ENCODE data around the gene ABCB9.
"Not testable (repeated sequence)": the region's sequence is repeated elsewhere in the genome, so short reads cannot be mapped to it uniquely, and the experiment has no call there.

ABCB9 gene

DNA sequence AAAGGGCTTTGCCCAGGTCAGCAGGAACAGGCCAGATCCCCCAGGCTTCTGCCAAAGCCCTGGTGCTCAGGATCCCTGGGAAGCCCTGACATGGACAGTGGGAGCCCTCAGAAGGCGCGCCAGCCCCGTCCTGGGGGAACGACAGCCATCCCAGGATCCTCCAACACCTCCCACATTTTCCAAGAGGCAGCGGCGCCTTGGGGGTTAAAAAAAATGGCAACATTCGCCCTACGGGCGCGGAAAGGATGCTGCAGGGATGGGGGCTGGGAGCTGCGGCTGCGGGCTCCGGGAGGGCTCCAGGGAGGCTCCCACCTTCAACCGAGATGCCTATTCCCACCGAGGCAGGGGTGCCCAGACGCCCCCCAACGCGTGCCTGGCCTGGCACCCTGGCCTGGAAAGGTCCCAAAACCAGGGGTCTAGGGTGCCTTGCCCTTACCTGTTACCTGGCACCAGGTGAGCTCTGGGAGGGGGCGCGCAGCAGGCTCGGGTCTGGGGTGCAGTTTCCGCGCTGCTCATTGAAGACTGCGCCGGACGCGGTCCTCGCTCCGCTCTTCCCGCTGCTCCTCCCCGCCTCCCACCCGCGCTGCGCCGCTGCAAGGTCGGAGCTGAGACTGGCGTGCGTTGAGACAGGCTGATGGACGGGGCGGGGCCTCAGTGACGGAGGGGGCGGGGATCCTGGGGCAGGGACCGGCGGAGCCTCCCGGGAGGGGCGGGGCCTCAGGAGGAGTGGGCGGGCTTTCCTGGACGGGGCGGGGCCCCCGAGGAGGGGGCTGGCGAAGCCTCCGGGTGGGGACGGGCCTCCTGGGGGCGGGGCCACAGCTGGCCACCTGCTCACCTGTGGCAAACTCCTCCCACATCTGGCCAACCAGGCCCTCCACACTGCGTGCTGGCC lies at the start of gene ABCB9:
Gene ABCB9, minus strand, starts transcription at position 613 of the 892 bp plus-strand sequence. CDS start 6,228 bp downstream, outside the sequence.
- DNase-seq, result peak; percentile 99

DNA sequence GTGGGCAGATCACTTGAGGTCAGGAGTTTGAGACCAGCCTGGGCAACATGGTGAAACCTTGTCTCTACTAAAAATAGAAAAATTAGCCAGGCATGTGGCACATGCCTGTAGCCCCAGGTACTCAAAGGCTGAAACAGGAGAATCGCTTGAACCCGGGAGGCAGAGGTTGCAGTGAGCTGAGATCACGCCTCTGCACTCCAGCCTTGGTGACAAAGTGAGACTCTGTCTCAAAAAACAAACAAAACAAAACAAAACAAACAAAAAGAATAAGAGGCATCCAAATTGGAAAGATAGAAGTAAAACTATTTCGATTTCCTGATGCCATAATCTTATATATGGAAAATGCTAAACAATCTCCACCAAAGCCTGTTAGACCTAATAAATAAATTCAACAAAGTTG lies 48.2 kb upstream of the ABCB9 start:
- DNase-seq, result not testable (repeated sequence)

DNA sequence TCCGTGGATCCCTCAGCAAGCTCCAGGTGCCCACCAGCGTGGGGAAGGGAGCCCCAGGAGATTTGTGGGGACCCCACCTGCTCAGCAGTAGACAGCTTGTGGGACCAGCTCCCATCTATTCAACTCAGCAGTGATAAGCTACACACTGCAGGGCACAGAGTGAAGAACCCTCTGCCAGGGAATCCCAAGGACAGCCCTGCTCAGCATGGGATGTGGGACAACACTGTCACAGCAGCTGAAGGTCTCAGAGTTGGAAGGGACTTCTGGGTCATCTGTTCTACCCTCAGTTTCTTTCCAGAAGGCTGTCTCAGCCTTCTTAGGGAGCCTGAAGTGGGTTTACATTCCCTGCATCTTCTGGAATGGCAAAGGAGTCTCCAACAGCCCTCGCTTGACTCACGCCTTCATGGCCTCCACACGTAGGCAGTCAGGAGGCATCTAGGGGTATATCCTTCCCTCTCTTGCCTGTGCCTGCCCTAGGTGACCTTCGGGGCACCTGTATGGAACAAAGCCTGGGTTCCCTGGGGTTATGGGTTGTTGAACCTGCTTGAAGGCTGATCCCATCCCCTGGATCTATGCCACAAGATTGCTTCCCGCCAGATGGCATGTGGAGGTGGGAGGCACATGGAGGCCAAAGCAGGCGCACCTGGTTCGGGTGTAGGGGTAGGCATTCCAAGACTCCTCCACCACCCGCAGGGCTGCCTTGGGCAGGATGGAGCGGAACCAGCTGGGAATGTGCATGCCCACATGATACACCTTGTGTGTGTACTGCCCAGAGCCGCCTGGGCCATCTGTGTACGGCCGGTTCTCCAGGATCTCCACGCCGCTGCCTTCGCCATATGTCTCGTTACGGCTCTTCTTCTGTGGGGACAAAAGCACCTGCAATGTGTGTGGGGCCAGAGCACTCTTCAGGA lies 47.2 kb upstream of the ABCB9 start:
- no peak for DNase-seq

DNA sequence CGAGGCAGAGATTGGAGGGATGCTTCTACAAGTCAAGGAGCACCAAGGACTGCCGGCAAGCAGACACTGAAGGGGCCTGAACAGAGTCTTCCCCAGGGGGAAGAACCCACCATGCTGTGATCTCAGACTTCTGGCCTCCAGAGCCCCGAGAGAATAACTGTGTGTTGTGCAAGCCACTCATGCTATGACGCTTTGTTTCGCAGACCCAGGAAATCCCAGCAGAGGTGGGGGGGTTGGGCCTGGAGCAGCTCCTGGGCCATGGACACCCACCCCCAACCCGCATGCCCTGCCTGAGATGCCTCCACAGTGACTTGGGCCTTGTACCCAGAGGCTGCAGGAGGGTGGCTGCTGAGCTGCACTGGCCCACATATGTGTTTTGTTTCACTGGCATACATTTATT lies 45.4 kb upstream of the ABCB9 start:
- no peak for DNase-seq

GRCh38 chr12:123010681-123011080 lies 44.4 kb upstream of the ABCB9 start:
- no peak for DNase-seq

DNA sequence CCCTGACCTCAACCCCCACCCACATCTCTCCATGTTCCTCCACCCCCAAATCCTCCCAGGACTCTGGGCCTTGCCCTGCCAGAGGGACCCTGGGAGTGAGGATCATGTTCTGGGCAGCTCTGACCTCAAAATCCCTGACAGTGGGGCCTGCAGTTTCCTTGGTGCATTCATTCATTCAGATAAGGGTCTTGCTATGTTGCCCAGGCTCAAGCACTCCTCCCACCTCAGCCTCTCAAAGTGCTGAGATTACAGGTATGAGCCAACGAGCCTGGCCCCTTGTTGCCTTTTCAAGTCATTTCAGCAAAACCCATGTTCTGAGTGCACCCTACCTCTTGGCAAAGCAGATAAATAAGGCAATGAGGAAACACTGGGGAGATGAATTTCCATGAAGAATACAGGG lies 43.8 kb upstream of the ABCB9 start:
- DNase-seq, result no peak

- DNase-seq, result no peak
These were observed 40.7 kb upstream of the ABCB9 start for GRCh38 chr12:123006977-123007376.

- no peak for DNase-seq
These were observed 38.9 kb upstream of the ABCB9 start for GRCh38 chr12:123005081-123005626.

- no peak for DNase-seq
These were observed 38.0 kb upstream of the ABCB9 start for GRCh38 chr12:123004287-123004686.

DNA sequence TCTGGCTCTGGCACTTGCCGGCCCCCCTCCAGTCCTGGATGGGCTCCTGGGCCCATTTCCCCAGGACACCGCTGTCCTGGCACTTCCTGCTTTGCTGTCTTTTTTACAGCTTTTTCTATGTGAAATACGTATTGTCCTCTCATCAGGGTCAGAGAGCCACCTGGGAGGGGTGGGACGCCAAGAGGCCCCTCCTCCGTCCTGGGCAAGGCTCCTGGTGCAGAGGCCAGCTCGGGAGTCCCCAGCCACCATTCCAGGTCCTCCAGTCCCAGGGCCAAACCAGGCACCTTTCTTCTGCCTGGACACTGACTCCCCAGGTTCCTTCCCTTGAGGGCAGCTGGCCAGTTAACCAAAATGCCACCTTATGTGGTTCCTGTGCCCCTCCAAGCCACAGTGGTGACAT lies 37.0 kb upstream of the ABCB9 start:
- no peak for DNase-seq

GRCh38 chr12:123001464-123001863 lies 35.2 kb upstream of the ABCB9 start:
- no peak for DNase-seq

DNA sequence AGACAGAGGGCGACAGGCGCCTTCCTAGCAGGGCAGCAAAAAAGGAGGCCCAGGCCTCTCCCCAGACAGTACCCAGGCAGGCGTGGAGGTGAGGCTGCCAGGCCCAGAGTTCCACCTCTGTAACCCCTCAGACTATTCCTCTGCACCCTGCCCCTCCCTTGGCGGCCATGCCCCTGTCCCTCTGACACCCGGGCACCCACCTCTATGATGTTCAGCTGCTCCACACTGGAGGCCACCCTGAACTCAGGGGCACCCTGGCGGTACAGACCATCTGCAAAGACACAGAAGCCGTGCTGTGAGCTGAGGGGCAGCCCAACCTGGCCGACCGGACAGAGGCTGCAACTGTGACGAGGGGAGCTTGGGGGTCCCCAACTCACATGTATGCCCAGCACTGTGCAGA lies 34.3 kb upstream of the ABCB9 start:
- no peak for DNase-seq

DNA sequence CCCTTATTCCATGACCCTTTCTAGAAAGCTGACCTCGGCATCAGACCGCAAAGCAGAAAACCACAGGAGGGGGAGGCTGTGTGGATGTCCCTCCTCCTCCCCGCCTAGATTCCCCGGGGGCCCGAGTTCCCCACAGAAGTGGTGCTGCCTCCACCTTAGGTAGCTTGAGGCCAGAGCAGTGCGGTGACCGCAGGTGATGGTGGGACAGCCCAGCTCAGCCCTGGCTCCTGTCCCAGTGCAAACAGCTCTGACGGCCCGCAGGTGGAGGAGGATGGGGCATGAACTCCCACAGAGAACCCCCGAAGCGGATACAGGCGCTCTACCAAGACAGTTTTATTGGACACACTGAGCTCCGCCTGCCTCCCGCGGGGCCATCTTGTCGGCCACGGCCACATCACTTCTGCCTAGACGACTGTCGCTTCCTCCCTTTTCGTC lies 33.7 kb upstream of the ABCB9 start:
- DNase-seq, result no peak

- DNase-seq, result no peak
These were observed 33.1 kb upstream of the ABCB9 start for GRCh38 chr12:122999196-122999946.

GRCh38 chr12:122998316-122998715 lies 32.1 kb upstream of the ABCB9 start:
- DNase-seq, result no peak

DNA sequence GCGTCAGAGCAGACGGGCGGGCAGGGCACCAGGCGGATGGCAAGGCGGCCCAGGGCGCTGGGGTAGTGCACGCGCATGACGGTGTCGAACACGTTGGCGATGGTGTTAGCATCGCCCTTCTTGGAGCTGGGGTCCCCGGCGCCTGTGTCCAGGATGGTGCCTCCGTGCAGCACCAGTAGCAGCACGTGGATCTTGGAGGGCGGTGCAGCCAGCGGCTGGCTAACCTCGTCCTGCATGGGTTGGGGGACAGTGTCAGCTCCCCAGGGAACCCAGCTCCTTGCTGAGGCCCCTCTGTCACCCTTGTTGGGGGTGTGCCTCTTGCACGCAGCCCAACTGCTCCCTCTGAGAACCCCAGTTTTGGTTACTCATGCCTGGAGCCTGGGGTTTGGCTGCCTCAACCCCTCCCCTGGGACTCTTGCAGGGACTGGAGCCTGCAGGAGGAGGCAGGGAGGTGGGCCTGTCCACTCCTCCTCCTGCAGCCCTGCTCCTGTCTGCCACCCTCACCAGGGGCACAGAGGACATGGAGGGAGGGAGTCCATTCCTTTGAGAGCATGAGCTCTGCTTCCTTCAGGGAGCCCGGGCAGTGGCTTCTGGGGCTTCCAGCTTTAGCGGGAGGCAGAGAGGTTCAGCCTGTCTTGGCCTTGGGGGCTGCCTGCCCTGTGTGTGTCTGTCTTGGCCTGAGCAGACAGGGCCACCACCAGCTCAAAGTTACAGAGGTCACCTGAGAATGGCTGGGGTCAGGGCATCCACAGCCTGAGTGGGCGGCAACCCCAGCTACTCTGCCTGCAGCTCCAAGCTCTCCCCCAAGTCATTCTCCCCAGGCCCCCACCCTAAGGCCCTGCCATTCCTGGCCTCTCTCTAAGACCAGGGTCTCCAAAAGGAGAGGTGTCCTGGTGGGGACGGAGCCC lies 31.3 kb upstream of the ABCB9 start:
- DNase-seq, result no peak

DNA sequence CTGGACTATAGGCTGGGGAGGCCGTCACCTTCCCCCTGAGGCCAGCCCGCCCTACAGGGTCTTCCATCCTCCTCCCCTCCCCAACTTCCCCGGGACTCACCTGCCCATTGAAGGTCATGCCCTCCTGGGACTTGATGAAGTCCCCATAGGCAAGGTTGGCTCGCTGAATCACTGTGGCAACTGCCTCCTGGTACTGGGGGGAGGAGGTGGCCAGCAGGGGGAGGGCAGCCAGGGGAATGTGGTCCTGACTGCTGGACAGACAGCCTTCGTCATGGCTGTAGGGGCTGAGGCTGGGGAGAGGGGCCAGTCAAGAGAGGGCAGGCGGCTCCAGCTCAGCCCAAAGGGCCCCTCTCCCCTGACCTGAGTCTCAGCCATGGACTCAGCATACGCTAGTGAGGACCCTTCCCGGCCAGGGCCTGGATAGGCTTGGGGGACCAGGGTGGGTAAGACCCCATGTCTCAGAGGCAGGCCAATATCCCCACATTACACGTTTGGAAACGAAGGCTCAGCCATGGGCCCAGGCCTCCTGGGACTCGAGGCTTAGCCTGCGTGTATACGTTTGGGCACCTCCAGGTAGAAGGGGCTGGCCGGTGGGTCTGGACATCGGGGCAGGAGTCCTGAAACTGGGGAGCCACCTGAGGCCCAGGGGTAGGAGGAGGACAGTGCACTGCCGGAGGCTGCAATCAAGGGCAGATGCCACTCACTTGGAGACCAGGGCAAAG lies 30.5 kb upstream of the ABCB9 start:
- no peak for DNase-seq

DNA sequence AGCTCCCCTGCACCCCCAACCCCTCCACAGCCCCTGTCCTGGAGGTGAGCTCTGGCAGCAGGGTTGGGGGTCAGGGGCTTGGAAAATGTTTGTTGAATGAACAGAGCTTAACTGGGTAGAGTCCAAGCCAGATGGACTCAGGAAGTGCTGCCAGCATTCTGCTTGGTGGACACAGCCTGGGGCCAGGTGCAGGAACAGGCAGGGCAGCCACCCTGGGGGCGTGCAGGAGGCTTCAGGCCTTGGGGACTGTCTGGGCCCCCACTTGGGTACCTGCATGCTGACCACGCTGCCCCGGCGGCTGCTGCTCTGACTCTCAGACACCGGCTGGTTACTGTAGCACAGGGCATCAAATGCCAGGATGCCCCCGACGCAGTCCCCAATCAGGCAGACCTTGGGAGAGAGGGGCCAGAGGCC lies 29.9 kb upstream of the ABCB9 start:
- DNase-seq, result no peak

DNA sequence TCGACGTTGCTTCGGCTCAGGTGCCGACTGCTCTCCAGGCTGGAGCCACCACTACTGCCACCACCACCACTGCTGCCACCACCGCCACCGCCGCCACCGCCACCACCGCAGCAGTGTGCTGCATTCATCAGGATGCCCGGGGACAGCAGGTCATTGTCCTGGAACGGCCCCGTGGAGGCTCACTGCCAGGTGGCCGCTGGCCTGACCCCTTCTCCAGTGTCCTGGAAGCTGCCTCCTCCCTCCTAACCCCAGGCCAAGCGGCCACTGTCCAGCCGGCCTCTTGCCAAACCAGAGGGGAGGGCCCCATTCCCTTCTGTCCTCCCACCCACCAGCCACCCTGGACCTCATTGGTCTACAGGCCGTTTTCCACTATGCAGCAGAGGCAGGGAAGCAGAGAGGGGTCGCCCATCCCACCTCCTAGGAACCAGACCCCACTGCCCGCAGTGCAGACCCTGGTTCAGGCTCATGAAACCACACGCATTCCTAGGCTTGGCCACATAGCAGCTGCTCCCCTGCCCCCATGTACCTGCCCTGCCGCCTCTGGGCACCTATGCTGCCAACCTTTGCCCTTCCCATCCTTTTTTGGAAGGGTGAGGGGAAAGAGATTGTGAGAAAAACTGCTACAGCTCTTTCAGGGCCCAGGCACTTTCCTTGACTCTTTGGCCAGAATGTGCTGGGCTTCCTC lies 29.4 kb upstream of the ABCB9 start:
- DNase-seq, result no peak
